HG03039 (cell line): ENCODE results near the gene SNX15.
"Not testable (repeated sequence)": the region's sequence is repeated elsewhere in the genome, so short reads cannot be mapped to it uniquely, and the experiment has no call there.

ENCODE experiments used
- ATAC-seq: cut with Tn5 transposase; IDR thresholded peaks from one replicate; pipeline ENCODE4 v1.9.1; 2021; ENCODE audit warnings: mild to moderate bottlenecking, moderate library complexity; ENCODE audit not compliant: unreplicated experiment

The SNX15 gene

GRCh38 chr11:65027213-65028067, at the start of gene SNX15:
Gene SNX15, plus strand, starts transcription at chr11:65027439. Its CDS starts 99 bp downstream, at chr11:65027538.
- peak; percentile 67 for ATAC-seq

- ATAC-seq: not testable (repeated sequence)
Measured at GRCh38 chr11:64983339-64983738, 43.9 kb upstream of the SNX15 start.

- no peak for ATAC-seq
Measured at GRCh38 chr11:64987998-64988854, 39.0 kb upstream of the SNX15 start.

- ATAC-seq: no peak
Measured at GRCh38 chr11:64989416-64989815, 37.8 kb upstream of the SNX15 start.

GRCh38 chr11:64990222-64990923, 36.9 kb upstream of the SNX15 start:
- no peak for ATAC-seq

GRCh38 chr11:64994318-64994717, 32.9 kb upstream of the SNX15 start:
- ATAC-seq: no peak

- ATAC-seq: no peak
Measured at GRCh38 chr11:64996327-64996709, 30.9 kb upstream of the SNX15 start.

GRCh38 chr11:64996710-64997380, 30.4 kb upstream of the SNX15 start, which contains the start of gene BATF2:
Gene BATF2, minus strand, starts transcription at chr11:64996971. Its CDS starts 57 bp downstream, at chr11:64996914.
- no peak for ATAC-seq

- ATAC-seq: no peak
Measured at GRCh38 chr11:64998141-64998540, 29.1 kb upstream of the SNX15 start.

- no peak for ATAC-seq
Measured at GRCh38 chr11:64998690-64999431, 28.4 kb upstream of the SNX15 start.

GRCh38 chr11:64999478-64999877, 27.8 kb upstream of the SNX15 start:
- no peak for ATAC-seq

GRCh38 chr11:65002706-65003105, 24.5 kb upstream of the SNX15 start:
- ATAC-seq: no peak

GRCh38 chr11:65003282-65003681, 24.0 kb upstream of the SNX15 start:
- no peak for ATAC-seq

GRCh38 chr11:65003968-65004367, 23.3 kb upstream of the SNX15 start:
- not testable (repeated sequence) for ATAC-seq

- ATAC-seq: no peak
Measured at GRCh38 chr11:65008016-65008415, 19.2 kb upstream of the SNX15 start.

GRCh38 chr11:65008873-65009272, 18.4 kb upstream of the SNX15 start:
- ATAC-seq: no peak

- peak; percentile 52 for ATAC-seq
Measured at GRCh38 chr11:65013130-65013887, 13.9 kb upstream of the SNX15 start.

- peak; percentile 76 for ATAC-seq
Measured at GRCh38 chr11:65013888-65014725, 13.1 kb upstream of the SNX15 start, which contains the start of gene ARL2. Gene ARL2, plus strand, starts transcription at chr11:65014160. Its CDS starts 48 bp downstream, at chr11:65014208.
